GM19324 (cell line): ENCODE data around the gene GSPT1.
"Not testable (repeated sequence)": the region's sequence is repeated elsewhere in the genome, so short reads cannot be mapped to it uniquely, and the experiment has no call there.

Experiments
- ATAC-seq: cut with Tn5 transposase; IDR thresholded peaks from one replicate; pipeline ENCODE4 v1.9.1; 2021; ENCODE audit warnings: mild to moderate bottlenecking, moderate library complexity; ENCODE audit not compliant: unreplicated experiment, low FRiP score

Gene GSPT1

DNA sequence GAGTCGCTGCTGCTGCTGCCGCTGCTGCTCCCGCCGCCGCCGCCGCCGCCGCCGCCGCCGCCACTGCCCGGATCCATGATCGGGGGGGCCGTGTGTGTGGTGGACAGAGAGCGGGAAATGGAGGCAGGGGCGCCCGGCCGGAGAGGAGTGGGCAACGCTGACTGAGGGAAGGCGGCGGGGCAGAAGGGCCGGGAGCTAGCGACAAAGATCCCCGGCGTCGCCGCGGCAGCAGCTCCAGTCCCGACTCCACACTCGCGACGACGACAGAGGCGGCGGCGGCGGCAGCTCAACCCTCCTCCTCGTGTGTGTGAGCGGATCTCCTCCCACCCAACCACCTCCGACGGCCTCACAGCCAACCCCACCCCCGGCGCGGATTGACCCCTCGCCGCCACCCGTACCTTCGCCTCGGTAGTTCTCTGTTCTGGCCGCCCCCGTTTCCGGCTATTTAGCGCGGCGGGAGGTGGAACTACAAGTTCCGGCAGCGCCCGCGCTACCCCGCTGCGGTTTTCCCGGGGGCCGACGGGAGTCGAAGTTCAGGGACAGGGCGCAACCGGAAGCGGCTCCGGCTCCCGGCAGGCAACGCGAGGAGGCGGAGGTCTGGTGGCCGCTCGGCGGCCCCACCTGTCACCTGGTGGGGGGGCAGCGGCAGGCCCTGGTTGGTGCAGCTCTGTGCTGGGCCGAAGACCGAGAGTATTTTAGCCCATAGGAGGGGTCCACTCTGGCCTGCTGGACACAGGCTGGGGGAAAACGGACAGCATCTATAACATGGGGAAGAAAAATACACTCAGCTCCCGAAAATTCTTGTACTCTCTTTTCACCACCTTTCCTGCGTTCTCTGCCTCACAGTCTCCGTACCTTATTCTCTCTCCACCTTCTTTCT lies at the start of gene GSPT1:
GSPT1 (minus strand) TSS at position 313 of the 880 bp plus-strand sequence; CDS start at position 77, 236 bp downstream.
- ATAC-seq, result peak; percentile 89

DNA sequence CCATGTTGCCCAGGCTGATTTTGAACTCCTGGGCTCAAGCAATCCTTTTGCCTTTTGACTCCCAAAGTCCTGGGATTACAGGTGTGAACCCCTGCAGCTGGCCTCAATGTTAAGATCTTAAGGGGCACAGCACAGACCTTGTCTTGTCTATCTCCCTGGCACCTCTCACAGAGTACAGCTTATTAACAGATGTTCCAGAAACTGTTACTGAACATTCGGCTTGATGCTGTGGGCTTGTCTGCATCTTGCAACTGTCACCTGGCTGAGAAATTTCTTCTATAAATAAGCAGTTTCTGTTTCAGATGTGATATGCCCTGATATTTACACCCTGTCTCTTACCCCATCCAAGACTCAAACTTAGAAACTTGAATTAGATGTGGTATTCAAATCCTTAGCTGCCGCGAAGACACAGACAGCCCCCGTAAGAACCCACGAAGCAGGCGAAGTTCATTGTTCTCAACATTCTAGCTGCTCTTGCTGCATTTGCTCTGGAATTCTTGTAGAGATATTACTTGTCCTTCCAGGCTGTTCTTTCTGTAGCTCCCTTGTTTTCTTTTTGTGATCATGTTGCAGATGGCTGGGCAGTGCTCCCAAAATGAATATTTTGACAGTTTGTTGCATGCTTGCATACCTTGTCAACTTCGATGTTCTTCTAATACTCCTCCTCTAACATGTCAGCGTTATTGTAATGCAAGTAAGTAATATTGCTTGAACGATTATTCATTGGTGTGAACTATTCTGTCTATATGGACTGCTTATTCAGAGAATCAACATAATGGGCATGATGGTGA lies 49.2 kb upstream of the GSPT1 start, which contains the start of gene TNFRSF17:
TNFRSF17 (plus strand) TSS at position 450 of the 791 bp plus-strand sequence; CDS start at position 565, 115 bp downstream.
- ATAC-seq, result peak; percentile 81

DNA sequence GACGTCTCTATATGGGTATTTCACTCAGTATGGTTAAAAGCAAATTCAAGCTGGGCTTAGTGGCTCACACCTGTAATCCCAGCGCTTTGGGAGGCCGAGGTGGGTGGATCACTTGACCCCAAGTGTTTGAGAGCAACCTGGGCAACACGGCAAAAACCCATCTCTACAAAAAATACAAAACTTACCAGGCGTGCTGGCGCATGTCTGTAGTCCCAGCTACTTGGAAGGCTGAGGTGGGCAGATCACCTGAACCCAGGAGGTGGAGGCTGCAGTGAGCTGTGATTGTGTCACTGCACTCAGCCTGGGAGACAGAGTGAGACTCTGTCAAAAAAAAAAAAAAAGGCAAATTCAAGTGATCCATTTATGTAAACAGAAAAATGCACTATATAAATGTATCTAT lies 48.0 kb upstream of the GSPT1 start:
- ATAC-seq, result no peak

DNA sequence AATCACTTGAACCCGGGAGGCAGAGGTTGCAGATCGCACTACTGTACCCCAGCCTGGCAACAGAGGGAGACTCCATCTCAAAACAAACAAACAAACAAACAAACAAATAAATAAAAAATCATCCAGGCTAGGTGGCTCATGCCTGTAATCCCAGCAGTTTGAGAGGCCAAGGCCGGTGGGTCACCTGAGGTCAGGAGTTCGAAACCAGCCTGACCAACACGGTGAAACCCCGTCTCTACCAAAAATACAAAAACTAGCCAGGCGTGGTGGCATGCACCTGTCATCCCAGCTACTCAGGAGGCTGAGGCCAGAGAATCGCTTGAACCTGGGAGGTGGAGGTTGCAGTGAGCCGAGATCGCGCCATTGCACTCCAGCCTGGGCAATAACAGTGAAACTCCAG lies 47.2 kb upstream of the GSPT1 start:
- not testable (repeated sequence) for ATAC-seq

DNA sequence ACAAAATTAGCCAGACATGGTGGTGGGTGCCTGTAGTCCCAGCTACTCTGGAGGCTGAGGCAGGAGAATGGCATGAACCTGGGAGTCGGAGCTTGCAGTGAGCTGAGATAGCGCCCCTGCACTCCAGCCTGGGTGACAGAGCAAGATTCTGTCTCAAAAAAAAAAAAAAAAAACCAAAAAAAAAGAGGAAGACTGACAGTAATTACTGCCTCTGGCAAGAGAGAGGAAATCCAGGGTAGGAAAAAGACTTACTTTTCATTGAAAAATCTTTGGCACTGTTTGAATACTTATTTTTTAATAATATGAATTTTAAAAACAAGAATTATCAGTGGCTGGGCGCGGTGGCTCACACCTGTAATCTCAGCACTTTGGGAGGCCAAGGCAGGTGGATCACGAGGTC lies 46.7 kb upstream of the GSPT1 start:
- not testable (repeated sequence) for ATAC-seq

DNA sequence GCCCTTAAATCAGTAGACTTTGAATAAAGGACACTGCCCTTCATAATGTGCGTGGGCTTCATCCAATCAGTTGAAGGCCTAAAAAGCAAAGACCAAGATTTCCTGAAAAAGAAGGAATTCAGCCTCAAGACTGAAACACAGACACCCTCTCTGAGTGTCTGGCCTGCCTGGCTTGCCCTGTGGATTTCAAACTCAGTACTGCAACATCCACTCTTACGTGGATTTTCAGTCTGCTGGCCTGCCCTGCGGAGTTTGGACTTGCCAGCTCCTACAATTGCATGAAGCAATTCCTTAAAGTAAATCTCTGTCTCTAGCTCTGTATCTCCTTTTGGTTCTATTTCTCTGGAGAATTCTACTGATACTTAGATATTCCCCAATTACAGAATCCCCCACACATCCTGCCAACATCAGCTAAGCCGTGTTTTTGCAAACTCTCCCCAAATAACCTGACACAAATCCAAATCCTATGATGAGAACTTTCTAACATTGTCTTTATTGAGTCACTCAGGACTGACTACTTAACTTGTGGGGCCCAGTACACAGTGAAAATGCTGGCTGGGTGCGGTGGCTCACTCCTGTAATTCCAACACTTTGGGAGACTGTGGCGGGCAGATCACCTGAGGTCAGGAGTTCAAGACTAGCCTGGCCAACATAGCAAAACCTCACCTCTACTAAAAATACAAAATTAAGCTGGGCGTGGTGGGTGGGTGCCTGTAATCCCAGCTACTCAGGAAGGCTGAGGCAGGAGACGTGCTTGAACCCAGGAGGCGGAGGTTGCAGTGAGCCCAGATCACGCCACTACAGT lies 42.0 kb upstream of the GSPT1 start:
- no peak for ATAC-seq

DNA sequence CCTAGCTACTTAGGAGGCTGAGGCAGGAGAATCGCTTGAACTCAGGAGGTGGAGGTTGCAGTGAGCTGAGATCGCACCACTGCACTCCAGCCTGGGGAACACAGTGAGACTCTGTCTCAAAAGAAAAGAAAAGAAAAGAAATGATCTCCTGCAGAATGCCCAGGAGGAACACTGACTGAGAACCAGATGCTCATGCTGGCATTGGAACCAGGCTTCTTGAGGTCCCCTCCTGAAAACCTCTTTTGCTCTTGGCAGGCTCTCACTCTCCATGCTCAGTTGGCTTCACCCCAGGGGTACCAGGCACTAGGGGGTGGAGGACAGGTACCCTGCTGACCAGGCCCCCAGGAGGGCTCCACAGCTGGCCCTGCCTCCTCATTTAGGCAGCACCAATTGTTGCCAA lies 40.8 kb upstream of the GSPT1 start:
- ATAC-seq, result no peak

DNA sequence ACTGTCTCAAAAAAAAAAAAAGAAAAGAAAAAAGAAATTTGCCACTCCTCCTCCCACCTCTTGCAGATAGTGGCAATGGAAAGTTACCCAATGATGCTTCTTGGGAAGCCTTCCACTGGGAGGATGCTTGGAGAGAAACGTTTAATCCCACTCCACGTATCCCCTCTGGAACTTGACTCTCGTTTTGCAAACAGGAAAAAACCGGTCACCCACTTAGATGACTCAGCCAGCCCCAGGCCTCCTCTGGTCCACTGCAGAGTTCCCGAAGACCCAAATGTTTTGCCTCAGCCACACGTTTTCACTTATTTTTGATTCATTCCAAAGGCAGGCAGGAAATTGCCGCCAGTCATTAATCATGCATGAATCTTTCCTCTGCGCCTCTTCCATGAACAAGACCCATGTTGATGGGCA lies 40.0 kb upstream of the GSPT1 start:
- ATAC-seq, result no peak

DNA sequence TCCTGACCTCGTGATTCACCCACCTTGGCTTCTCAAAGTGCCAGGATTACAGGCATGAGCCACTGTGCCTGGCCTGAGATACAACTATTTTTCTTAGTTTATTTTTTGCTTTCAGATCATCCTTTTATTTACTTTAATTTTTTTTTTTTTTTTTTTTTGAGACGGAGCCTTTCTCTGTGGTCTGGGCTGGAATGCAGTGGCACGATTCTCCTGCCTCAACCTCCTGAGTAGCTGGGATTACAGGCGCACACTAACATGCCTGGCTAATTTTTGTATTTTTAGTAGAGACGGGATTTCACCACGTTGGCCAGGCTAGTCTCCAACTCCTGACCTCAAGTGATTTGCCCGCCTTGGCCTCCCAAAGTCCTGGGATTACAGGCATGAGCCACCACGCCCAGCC lies 37.8 kb upstream of the GSPT1 start:
- ATAC-seq, result not testable (repeated sequence)

DNA sequence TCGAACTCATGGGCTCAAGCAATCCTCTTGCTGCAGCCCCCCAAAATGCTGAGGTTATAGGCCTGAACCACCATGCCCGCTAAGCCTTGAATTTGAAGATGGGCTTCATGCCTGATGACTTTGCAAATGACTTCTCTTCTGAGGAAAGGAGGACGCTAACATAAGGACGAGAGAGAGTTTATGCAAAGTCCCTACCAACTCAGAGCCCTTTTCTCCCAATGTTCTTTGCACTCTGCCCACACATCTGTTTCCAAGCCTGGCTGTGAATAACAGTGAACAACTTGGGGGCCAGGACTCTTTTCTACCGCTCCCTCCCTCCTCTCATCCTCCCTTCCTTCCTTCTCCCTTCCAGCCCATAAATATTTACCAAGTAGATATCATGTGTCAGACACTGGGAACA lies 34.6 kb upstream of the GSPT1 start:
- ATAC-seq, result no peak

DNA sequence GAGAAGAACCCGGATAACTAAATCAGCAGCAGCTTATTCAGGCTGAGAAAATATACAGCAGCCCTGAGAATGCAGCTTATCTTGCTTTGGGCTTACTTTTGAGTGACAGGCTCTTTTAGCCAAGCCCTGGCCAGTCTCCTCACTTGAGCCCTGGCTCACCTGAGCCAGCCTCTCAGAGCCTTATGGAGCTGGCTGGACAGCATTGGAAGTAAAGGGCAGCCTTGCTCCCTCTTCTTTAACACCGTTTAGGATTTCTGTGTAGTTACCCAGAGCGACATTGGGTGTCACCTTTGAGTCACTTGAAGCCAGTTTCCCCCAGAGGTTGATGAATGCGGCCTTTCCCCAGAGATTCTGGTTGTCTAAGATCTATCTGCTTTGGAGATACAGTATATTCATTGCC lies 33.8 kb upstream of the GSPT1 start:
- ATAC-seq, result no peak

DNA sequence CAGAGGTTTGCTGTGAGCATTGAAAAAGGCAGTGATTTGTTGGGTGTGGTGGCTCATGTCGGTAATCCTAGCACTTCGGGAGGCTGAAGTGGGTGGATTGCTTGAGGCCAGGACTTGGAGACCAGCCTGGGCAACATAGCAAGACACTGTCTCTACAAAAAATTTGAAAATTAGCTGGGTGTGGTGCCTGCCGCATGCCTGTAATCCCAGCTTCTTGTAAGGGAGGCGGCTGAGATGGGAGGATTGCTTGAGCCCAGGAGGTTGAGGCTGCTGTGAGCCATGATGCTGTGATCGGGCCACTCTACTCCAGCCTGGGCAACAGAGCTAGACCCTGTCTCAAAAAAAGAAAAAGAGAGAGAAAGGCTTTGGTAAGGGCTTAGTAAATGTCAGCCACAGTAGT lies 33.1 kb upstream of the GSPT1 start:
- no peak for ATAC-seq

DNA sequence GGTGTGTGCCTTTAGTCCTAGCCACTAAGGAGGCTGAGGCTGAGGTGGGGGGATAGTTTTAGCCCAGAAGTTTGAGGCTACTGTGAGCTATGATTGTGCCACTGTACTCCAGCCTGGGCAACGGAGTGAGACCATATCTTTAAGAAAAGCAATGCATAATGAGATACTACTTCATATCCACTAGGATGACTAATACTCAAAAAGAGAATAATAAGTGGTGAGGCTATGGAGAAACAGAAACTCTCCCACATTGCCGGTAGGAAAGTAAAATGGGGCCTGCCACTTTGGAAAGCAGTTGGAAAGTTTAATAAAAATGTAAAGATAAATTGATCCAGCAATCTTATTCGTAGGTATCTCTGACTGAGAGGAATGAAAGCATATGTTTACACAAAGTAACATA lies 30.7 kb upstream of the GSPT1 start:
- no peak for ATAC-seq

DNA sequence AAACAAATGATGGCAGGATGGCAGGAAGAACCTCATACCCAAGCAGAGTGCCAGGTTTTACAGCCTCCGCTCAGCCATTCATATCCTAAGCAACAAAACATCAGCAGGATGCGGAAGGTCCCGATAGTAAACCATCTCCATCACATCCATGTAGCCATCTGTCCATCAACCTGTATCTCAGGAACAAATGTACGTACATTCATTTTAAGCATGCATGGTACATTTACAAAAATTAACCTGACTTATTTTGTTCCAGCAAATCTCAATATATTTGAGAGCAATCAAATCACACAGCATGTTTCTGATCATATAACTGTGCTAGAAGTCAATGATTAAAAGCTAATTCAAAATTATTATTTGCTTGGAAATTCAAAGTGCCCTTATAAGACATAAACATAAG lies 26.2 kb upstream of the GSPT1 start, which contains the start of gene NPIPB2:
NPIPB2 (minus strand) TSS at position 101 of the 400 bp plus-strand sequence; CDS start at position 101, 0 bp downstream.
- not testable (repeated sequence) for ATAC-seq

DNA sequence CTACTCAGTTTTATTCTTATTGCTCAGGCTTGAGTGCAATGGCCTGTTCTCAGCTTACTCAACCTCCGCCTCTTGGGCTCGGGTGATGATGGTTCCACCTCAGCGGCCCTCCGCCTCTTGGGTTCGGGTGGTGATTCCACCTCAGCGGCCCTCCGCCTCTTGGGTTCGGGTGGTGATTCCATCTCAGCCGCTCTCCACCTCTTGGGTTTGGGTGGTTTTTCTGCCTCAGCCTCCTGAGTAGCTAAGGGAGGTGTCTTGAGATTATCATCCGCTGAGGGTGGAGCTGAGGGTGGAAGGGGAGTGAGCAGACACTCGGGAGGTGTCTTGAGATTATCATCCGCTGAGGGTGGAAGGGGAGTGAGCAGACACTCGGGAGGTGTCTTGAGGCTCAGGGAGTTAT lies 11.6 kb upstream of the GSPT1 start:
- ATAC-seq, result not testable (repeated sequence)

DNA sequence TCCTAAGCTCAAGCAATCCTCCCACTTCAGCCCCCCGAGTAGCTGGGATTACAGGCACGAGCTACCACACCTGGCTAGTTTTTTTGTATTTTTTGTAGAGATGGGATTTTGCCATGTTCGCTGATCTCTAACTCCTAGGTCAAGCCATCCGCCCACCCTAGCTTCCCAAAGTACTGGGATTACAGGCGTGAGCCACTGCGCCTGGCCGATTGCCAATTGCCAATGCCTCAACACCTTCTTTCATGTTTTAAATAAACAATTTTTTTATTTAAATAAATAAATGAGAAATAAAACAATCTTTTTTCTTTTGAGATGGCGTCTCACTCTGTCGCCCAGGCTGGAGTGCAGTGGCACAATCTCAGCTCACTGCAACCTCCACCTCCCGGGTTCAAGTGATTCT lies 8.3 kb upstream of the GSPT1 start:
- not testable (repeated sequence) for ATAC-seq

DNA sequence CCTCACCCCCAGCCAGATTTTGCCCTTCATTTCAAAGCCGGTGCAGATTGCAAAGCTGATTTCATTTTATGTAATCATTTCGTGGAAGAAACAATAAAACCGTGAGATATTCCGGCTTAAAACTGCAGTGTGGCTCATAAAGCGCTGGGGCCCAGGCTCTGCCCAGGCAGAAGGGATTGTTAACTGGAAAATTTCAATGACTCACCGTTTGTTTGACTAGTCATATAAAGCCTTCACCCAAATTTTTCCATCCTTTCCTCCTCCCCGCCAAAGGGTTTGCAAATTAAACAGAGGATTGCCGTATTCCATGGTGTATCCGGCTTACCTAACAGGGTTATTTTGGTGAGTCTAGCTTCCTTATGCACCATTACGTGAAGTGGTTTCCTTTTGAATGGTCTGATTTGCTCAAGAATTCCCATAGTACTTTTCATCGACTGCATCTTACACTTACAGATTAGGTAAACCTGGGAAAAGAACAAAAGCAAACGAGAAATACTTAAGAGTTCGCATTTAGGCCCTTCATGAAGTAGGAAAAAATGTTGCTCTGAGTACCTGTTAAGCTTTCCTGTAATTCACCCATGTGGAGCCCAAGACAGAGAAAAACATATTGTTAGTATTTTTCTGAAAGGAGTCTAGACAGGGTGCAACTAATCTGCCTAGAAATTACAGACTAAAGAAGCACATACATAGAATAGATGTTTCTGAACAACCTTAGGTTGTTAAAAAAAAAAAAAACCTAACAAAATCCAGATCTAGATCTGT lies 949 bp upstream of the GSPT1 start:
- ATAC-seq, result no peak

DNA sequence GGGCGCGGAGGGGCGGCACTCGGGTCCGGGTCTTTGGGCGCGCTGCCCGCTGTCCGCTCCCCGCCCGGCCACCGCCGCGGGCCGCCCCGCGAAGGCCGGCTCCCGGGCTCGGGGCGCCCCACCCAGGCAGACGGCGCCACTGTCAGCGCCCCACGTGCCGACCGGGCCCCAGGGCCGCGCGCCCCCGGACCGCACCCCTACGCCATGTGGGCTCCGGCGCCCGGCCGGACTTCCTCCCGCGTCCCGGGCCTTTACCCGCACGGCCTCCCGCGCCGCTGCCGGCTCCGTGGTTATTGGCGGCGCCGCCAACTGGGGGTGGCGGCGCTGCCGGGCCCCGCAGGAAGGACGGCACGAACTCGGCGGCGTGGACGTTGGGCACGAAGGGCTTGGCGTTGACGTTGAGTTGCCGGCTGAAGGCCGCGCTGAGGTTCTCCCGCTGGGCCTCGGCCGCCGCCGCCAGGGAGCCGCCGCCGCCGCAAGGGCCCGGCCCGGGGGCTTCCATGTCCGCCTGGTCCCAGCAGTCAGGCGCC lies 577 bp downstream of the GSPT1 start:
- ATAC-seq, result peak; percentile 37
